GM12878 (cell line): ENCODE data around the gene NAV2. TPM values are rescaled to one million over a fixed set of nuclear protein-coding genes. Genes with fewer than 3 reads are reported as not detected.

Experiments used
- ATAC-seq: fragments of 200-7000 bp; cut with Tn5 transposase; 3 replicates; pipeline ENCODE4 v1.9.1; 2020; ENCODE audit warnings: mild to moderate bottlenecking, moderate library complexity
- BruUV-seq: library from RNA; stranded (reverse); fragments of 400-500 nt; replicated peaks from 2 replicates; lab custom pipeline; 2021; lab: Mats Ljungman, UMichigan
- CTCF ChIA-PET: fragments of 300-600 bp; sonication (Branson Sonifier 250); formaldehyde crosslinking; extraction: SDS; loops from one replicate; lab custom pipeline; 2021; ENCODE audit warnings: inconsistent platforms; lab: Yijun Ruan, JAX
- POLR2A ChIA-PET: fragments of 350-600 bp; formaldehyde crosslinking; extraction: SDS; loops from one replicate; lab custom pipeline; 2021; ENCODE audit warnings: inconsistent platforms; lab: Charles Lee
- RAD21 ChIA-PET: fragments of 300-600 bp; sonication (Branson Sonifier 250); formaldehyde crosslinking; loops from one replicate; lab custom pipeline; 2023; ENCODE audit warnings: antibody characterized with exemption; ENCODE audit not compliant: unreplicated experiment; lab: Charles Lee
- SMC1A ChIA-PET: fragments of 300-600 bp; sonication (Branson Sonifier 250); formaldehyde crosslinking; loops from one replicate; lab custom pipeline; 2023; ENCODE audit not compliant: unreplicated experiment, uncharacterized antibody; lab: Charles Lee
- DNase-seq: peaks from one replicate; pipeline ENCODE4 v3.0.0-alpha.2; 2011; ENCODE audit warnings: low read depth, low spot score
- FAIRE-seq: peaks from 3 replicates; lab custom pipeline; 2011; peaks lifted over from hg19 to GRCh38; lab: Jason Lieb, UNC
- H2AFZ ChIP-seq: 2 replicates; pipeline ENCODE4 v1.6.0; 2011; ENCODE audit warnings: low read depth, low read length, control low read depth; ENCODE audit not compliant: control insufficient read depth
- H3K27ac ChIP-seq: 2 replicates; pipeline ENCODE4 v1.5.1; 2011; ENCODE audit warnings: control low read depth; ENCODE audit not compliant: control insufficient read depth, insufficient read depth
- H3K27me3 ChIP-seq, 2 experiments: replicated peaks in 1 of 2; 2 replicates each; pipeline versions ENCODE4 v1.6.0 to v1.6.1; 2011; ENCODE audit warnings: low read length in 1 of 2; ENCODE audit not compliant: control insufficient read depth in 2 of 2, insufficient read depth in 2 of 2
- H3K36me3 ChIP-seq, 2 experiments: 2 replicates each; pipeline ENCODE4 v1.5.1; 2011; ENCODE audit warnings: low read length in 1 of 2; ENCODE audit not compliant: control insufficient read depth in 2 of 2, insufficient read depth in 2 of 2
- H3K4me1 ChIP-seq: 2 replicates; pipeline ENCODE4 v1.6.1; 2011; ENCODE audit warnings: mild to moderate bottlenecking, low read length, moderate library complexity, mixed read lengths; ENCODE audit not compliant: control insufficient read depth, insufficient read depth
- H3K4me2 ChIP-seq: 2 replicates; pipeline ENCODE4 v1.6.0; 2011; ENCODE audit warnings: control low read depth; ENCODE audit not compliant: control insufficient read depth, insufficient read depth
- H3K4me3 ChIP-seq: fragments of 200-600 bp; sonication (generic); 2 replicates; pipeline ENCODE4 v1.5.1; 2016
- H3K79me2 ChIP-seq: 2 replicates; pipeline ENCODE4 v1.6.0; 2011; ENCODE audit warnings: low read length; ENCODE audit not compliant: control insufficient read depth, insufficient read depth
- H3K9ac ChIP-seq: 2 replicates; pipeline ENCODE4 v1.8.0; 2011; ENCODE audit warnings: low read length, control low read depth, mixed read lengths; ENCODE audit not compliant: control insufficient read depth, insufficient read depth
- H3K9me3 ChIP-seq: replicated peaks from 3 replicates; pipeline ENCODE4 v1.5.1; 2011; ENCODE audit warnings: mild to moderate bottlenecking, low read length; ENCODE audit not compliant: control insufficient read depth, insufficient read depth
- H4K20me1 ChIP-seq: 2 replicates; pipeline ENCODE4 v1.6.0; 2011; ENCODE audit not compliant: control insufficient read depth, insufficient read depth
- BACH1 ChIP-seq: fragments of 450-650 bp; IDR thresholded peaks from 2 replicates; pipeline ENCODE4 v1.6.1; 2017; ENCODE audit warnings: mild to moderate bottlenecking, borderline replicate concordance
- CHD4 ChIP-seq: fragments of 200-600 bp; sonication (generic); IDR thresholded peaks from 2 replicates; pipeline ENCODE4 v1.6.1; 2016; ENCODE audit warnings: mild to moderate bottlenecking
- ESRRA ChIP-seq: IDR thresholded peaks from 2 replicates; pipeline ENCODE4 v1.6.1; 2012; ENCODE audit warnings: mild to moderate bottlenecking, low read length, improper control_type of control experiment
- FOS ChIP-seq: IDR thresholded peaks from 3 replicates; pipeline ENCODE4 v1.6.1; 2011; ENCODE audit warnings: borderline replicate concordance; ENCODE audit not compliant: insufficient read length; ENCODE audit errors: extremely low read depth
- IKZF2 ChIP-seq, 2 experiments: fragments of 450-650 bp; IDR thresholded peaks; 2 replicates each; pipeline ENCODE4 v1.6.1; 2017; ENCODE audit warnings: mild to moderate bottlenecking in 2 of 2, moderate library complexity in 2 of 2
- PAX5 ChIP-seq: IDR thresholded peaks from 2 replicates; pipeline ENCODE4 v1.6.1; 2011; ENCODE audit warnings: low read depth, low read length, borderline replicate concordance
- PAX8 ChIP-seq: fragments of 450-650 bp; IDR thresholded peaks from 2 replicates; pipeline ENCODE4 v1.6.1; 2017; ENCODE audit warnings: mild to moderate bottlenecking, moderate library complexity
- POLR2A ChIP-seq: IDR thresholded peaks from 2 replicates; pipeline ENCODE4 v1.6.1; 2011; ENCODE audit warnings: low read depth, mild to moderate bottlenecking, low read length
- POLR2AphosphoS5 ChIP-seq: IDR thresholded peaks from 2 replicates; pipeline ENCODE4 v1.6.1; 2011; ENCODE audit warnings: mild to moderate bottlenecking, low read length, inconsistent platforms
- POU2F2 ChIP-seq: IDR thresholded peaks from 3 replicates; pipeline ENCODE4 v1.6.1; 2011; ENCODE audit warnings: low read depth, mild to moderate bottlenecking, low read length, borderline replicate concordance
- RUNX3 ChIP-seq: IDR thresholded peaks from 2 replicates; pipeline ENCODE4 v1.6.1; 2012; ENCODE audit warnings: low read length, inconsistent platforms
- SIN3A ChIP-seq: IDR thresholded peaks from 2 replicates; pipeline ENCODE4 v1.6.1; 2012; ENCODE audit warnings: low read depth, low read length, improper control_type of control experiment
- SREBF1 ChIP-seq: IDR thresholded peaks from 2 replicates; pipeline ENCODE4 v1.6.1; 2012; ENCODE audit warnings: mild to moderate bottlenecking, low read length
- SREBF2 ChIP-seq: IDR thresholded peaks from 2 replicates; pipeline ENCODE4 v1.6.1; 2012; ENCODE audit warnings: mild to moderate bottlenecking, low read length
- SUZ12 ChIP-seq: fragments of 200-600 bp; sonication (generic); IDR thresholded peaks from one replicate; pipeline ENCODE4 v1.6.1; 2018; ENCODE audit warnings: antibody characterized with exemption, mild to moderate bottlenecking; ENCODE audit not compliant: unreplicated experiment
- ZBED1 ChIP-seq: IDR thresholded peaks from 2 replicates; pipeline ENCODE4 v1.6.1; 2016; ENCODE audit warnings: borderline replicate concordance
- ZNF207 ChIP-seq: fragments of 450-650 bp; IDR thresholded peaks from 2 replicates; pipeline ENCODE4 v1.6.1; 2014; ENCODE audit warnings: antibody characterized with exemption, mild to moderate bottlenecking, borderline replicate concordance
- WGBS: methylation state at CpG from one replicate; pipeline ENCODE4 v1.1.6; 2016; ENCODE audit warnings: low lambda C conversion rate; ENCODE audit not compliant: insufficient replicate concordance, insufficient coverage; ENCODE audit errors: missing lambda C conversion rate; 5-methylcytosine and 5-hydroxymethylcytosine counted together
- in situ Hi-C: fragments of 300-500 bp; cut with MboI; formaldehyde crosslinking; loops from 9 replicates; pipeline ENCODE4 v1.14.3; 2018; ENCODE audit warnings: mixed read lengths
- intact Hi-C: fragments of 100-400 bp; cut with micrococcal nuclease; formaldehyde crosslinking; loops from one replicate; pipeline ENCODE4 v1.14.2; 2022; ENCODE audit not compliant: unreplicated experiment
- polyA plus RNA-seq, 11 experiments: library from polyadenylated mRNA; depleted of rRNA in 4 of 11; unstranded in 6 of 11; stranded (reverse) in 5 of 11; fragments of >200 nt; fragmentation: Nextera tagmentation in 4 of 11; fragmentation: Illumina TruSeq in 1 of 11; extraction: Ambion mirVana in 4 of 11; extraction: Trizol in 1 of 11; gene quantifications; 1 replicate in 1 of 11; 2 replicates in 10 of 11; pipeline versions ENCODE4 v1.2.1 to v1.2.3, GENCODE V29; 2011 to 2016; ENCODE audit warnings: inconsistent platforms in 2 of 11, missing spikeins in 2 of 11, low read depth in 1 of 11
- total RNA-seq, 4 experiments: library from RNA; depleted of rRNA in 3 of 4; stranded (reverse); fragments of >200 nt in 3 of 4; fragmentation: Illumina TruSeq in 1 of 4; extraction: Trizol in 1 of 4; gene quantifications; 2 replicates each; pipeline versions ENCODE4 v1.2.1 to v1.2.3, GENCODE V29; 2013 to 2021
- TF ChIP-seq, protein P1 (sequence below): fragments of 450-650 bp; IDR thresholded peaks from 2 replicates; pipeline ENCODE4 v1.6.1; 2018; ENCODE audit warnings: mild to moderate bottlenecking, low read depth, moderate library complexity; ENCODE audit not compliant: partially characterized antibody
- TF ChIP-seq, protein P2 (sequence below): fragments of 150-350 bp; IDR thresholded peaks from 2 replicates; pipeline ENCODE4 v1.6.1; 2014; ENCODE audit warnings: mild to moderate bottlenecking, low read depth, low read length
- TF ChIP-seq, protein P3 (sequence below): fragments of 450-650 bp; IDR thresholded peaks from 2 replicates; pipeline ENCODE4 v1.6.1; 2016; ENCODE audit warnings: mild to moderate bottlenecking, moderate library complexity, borderline replicate concordance

The NAV2 gene
- total and polyA plus RNA-seq, 10 of the 15 experiments (the other 5 are each of a cell fraction or from before 2014, with no cell fraction given), result 0.35 to 6.1 (median 1.1) TPM

DNA sequence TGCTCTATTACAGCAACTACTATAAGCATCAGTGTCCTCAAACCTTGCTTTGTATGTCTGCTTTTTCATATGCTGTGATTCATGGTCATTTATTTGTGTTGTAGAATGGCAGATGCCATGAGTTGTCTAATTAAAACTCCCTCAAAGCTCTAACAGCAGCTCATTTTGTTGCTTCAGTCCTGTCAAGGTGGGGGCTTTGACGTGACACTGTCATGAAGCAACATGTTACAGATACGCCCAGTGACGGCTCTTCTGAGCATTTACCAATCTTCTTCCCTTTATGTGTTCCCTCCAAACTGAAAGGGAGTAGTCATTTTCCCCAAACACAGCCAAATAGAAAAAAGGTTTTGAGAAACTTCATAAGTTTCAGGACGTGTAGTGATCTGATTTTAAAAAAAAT lies 340.9 kb downstream of the NAV2 start:
- ATAC-seq, result no peak
- ChIA-PET CTCF (no interaction called here), RAD21 (no interaction called here), POLR2A (no interaction called here), SMC1A (no interaction called here)
- TF ChIP-seq POLR2AphosphoS5 (no peak), PAX8 (no peak), ZNF207 (no peak), IKZF2 (IDR thresholded peaks at IDR 0.05) (no peak), ZBED1 (no peak), ESRRA (no peak), POU2F2 (no peak), CHD4 (no peak), BACH1 (no peak), SUZ12 (no peak), POLR2A (no peak), FOS (no peak), RUNX3 (no peak), SREBF1 (no peak), PAX5 (no peak), SIN3A (no peak), SREBF2 (no peak)
- TF ChIP-seq, protein P1, sequence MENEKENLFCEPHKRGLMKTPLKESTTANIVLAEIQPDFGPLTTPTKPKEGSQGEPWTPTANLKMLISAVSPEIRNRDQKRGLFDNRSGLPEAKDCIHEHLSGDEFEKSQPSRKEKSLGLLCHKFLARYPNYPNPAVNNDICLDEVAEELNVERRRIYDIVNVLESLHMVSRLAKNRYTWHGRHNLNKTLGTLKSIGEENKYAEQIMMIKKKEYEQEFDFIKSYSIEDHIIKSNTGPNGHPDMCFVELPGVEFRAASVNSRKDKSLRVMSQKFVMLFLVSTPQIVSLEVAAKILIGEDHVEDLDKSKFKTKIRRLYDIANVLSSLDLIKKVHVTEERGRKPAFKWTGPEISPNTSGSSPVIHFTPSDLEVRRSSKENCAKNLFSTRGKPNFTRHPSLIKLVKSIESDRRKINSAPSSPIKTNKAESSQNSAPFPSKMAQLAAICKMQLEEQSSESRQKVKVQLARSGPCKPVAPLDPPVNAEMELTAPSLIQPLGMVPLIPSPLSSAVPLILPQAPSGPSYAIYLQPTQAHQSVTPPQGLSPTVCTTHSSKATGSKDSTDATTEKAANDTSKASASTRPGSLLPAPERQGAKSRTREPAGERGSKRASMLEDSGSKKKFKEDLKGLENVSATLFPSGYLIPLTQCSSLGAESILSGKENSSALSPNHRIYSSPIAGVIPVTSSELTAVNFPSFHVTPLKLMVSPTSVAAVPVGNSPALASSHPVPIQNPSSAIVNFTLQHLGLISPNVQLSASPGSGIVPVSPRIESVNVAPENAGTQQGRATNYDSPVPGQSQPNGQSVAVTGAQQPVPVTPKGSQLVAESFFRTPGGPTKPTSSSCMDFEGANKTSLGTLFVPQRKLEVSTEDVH, result no peak
- TF ChIP-seq, protein P2, sequence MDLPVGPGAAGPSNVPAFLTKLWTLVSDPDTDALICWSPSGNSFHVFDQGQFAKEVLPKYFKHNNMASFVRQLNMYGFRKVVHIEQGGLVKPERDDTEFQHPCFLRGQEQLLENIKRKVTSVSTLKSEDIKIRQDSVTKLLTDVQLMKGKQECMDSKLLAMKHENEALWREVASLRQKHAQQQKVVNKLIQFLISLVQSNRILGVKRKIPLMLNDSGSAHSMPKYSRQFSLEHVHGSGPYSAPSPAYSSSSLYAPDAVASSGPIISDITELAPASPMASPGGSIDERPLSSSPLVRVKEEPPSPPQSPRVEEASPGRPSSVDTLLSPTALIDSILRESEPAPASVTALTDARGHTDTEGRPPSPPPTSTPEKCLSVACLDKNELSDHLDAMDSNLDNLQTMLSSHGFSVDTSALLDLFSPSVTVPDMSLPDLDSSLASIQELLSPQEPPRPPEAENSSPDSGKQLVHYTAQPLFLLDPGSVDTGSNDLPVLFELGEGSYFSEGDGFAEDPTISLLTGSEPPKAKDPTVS, result no peak
- TF ChIP-seq, protein P3, sequence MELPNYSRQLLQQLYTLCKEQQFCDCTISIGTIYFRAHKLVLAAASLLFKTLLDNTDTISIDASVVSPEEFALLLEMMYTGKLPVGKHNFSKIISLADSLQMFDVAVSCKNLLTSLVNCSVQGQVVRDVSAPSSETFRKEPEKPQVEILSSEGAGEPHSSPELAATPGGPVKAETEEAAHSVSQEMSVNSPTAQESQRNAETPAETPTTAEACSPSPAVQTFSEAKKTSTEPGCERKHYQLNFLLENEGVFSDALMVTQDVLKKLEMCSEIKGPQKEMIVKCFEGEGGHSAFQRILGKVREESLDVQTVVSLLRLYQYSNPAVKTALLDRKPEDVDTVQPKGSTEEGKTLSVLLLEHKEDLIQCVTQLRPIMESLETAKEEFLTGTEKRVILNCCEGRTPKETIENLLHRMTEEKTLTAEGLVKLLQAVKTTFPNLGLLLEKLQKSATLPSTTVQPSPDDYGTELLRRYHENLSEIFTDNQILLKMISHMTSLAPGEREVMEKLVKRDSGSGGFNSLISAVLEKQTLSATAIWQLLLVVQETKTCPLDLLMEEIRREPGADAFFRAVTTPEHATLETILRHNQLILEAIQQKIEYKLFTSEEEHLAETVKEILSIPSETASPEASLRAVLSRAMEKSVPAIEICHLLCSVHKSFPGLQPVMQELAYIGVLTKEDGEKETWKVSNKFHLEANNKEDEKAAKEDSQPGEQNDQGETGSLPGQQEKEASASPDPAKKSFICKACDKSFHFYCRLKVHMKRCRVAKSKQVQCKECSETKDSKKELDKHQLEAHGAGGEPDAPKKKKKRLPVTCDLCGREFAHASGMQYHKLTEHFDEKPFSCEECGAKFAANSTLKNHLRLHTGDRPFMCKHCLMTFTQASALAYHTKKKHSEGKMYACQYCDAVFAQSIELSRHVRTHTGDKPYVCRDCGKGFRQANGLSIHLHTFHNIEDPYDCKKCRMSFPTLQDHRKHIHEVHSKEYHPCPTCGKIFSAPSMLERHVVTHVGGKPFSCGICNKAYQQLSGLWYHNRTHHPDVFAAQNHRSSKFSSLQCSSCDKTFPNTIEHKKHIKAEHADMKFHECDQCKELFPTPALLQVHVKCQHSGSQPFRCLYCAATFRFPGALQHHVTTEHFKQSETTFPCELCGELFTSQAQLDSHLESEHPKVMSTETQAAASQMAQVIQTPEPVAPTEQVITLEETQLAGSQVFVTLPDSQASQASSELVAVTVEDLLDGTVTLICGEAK, result no peak
- no peak for FAIRE-seq
- Histone ChIP-seq H3K79me2 (no peaks in the 10 kb centered on the region), H4K20me1 (no peaks in the 10 kb centered on the region), H3K27me3 (no peaks in the 10 kb centered on the region), H3K9ac (no peak overlapping the region), H3K27ac (no peak overlapping the region), H3K36me3 (no peaks in the 10 kb centered on the region), H3K4me2 (no peak overlapping the region), H3K4me3 (no peak overlapping the region), H2AFZ (no peak overlapping the region), H3K9me3 (no peaks in the 10 kb centered on the region), H3K4me1 (no peaks in the 10 kb centered on the region)
- no TSS peak for BruUV-seq
- DNase-seq, result no peak
- 67% methylated on average over 4 of the region's 4 CpGs for WGBS
- in situ Hi-C loops (no loop called here), intact Hi-C loops (no loop called here)
